Heart left ventricle (tissue), 16 donors: ENCODE data around the gene C1orf50. TPM values are rescaled to one million over a fixed set of nuclear protein-coding genes. Genes with fewer than 3 reads are reported as not detected.
A peak's percentile ranks its signal among the peaks of the same experiment; 100 is the strongest.

ENCODE experiments used
- ATAC-seq, 4 donors: fragments of 200-7000 bp; cut with Tn5 transposase; one replicate each; pipeline ENCODE4 v1.9.1; 2020 to 2022; ENCODE audit warnings: moderate library complexity in 4 of 4, mild to moderate bottlenecking in 3 of 4, moderate number of reproducible peaks in 1 of 4
- DNase-seq, 5 donors: peaks; one replicate each; pipeline ENCODE4 v3.0.0-alpha.2; 2020
- H3K27ac ChIP-seq, 12 donors: fragments of 200-600 bp; sonication (generic) in 4 of 12; one replicate each; pipeline versions ENCODE4 v1.5.0 to v1.8.0; 2016 to 2022; ENCODE audit warnings: mild to moderate bottlenecking in 2 of 12
- H3K27me3 ChIP-seq, 9 donors: fragments of 200-600 bp; sonication (generic) in 2 of 9; one replicate each; pipeline versions ENCODE4 v1.5.1 to v1.8.0; 2016 to 2022; ENCODE audit warnings: mild to moderate bottlenecking in 3 of 9
- H3K36me3 ChIP-seq, 9 donors: fragments of 200-600 bp; sonication (generic) in 2 of 9; one replicate each; pipeline versions ENCODE4 v1.5.0 to v1.8.0; 2018 to 2022; ENCODE audit warnings: mild to moderate bottlenecking in 2 of 9
- H3K4me1 ChIP-seq, 12 donors: fragments of 200-600 bp; sonication (generic) in 4 of 12; one replicate each; pipeline versions ENCODE4 v1.5.0 to v1.8.0; 2016 to 2022; ENCODE audit warnings: mild to moderate bottlenecking in 3 of 12
- H3K4me3 ChIP-seq, 12 donors: fragments of 200-600 bp; sonication (generic) in 4 of 12; one replicate each; pipeline versions ENCODE4 v1.5.0 to v1.8.0; 2017 to 2022; ENCODE audit warnings: mild to moderate bottlenecking in 9 of 12, moderate library complexity in 4 of 12
- H3K9me3 ChIP-seq, 12 donors: fragments of 200-600 bp; sonication (generic) in 4 of 12; one replicate each; pipeline versions ENCODE4 v1.5.0 to v1.8.0; 2016 to 2022; ENCODE audit warnings: mild to moderate bottlenecking in 1 of 12
- CTCF ChIP-seq, 12 donors: fragments of 200-600 bp; sonication (generic) in 4 of 12; IDR thresholded peaks; one replicate each; pipeline versions ENCODE4 v1.5.0 to v1.8.0; 2018 to 2022; ENCODE audit warnings: antibody characterized with exemption in 12 of 12, mild to moderate bottlenecking in 5 of 12
- POLR2A ChIP-seq, 2 donors: fragments of 450-650 bp; IDR thresholded peaks; one replicate each; pipeline ENCODE4 v1.6.1; 2017; ENCODE audit warnings: antibody characterized with exemption in 2 of 2, mild to moderate bottlenecking in 2 of 2, moderate library complexity in 2 of 2
- WGBS, 4 donors: extraction: QIAGEN DNeasy Blood & Tissue Kit in 2 of 4; methylation state at CpG; one replicate each; pipeline versions ENCODE4 v1.1.5 to v1.1.7; 2013 to 2018; 5-methylcytosine and 5-hydroxymethylcytosine counted together
- intact Hi-C, 10 donors: fragments of 100-400 bp; cut with DNase I; formaldehyde crosslinking; loops; one replicate each; pipeline versions ENCODE4 v1.11.1 to v1.14.2; 2022
- polyA plus RNA-seq, 2 donors: library from polyadenylated mRNA; stranded (reverse); fragments of 200-250 nt; gene quantifications; one replicate each; pipeline ENCODE4 v1.2.3, GENCODE V29; 2013
- total RNA-seq, 9 donors: library from RNA; depleted of rRNA in 2 of 9; stranded (reverse); fragments of >200 nt in 2 of 9; fragmentation: NEBNext Ultra II Directional in 3 of 9; extraction: Animal tissue kit (Norgen Biotek cat#: 25700) in 3 of 9; gene quantifications; one replicate each; pipeline versions ENCODE4 v1.1.0 to v1.2.4, GENCODE V29; 2016 to 2023
- donor health status: ischemic (EF 13 %, LVEDD 7.1; RV severe dilation, severe dysfunction).
- donor health status: healthy with polysubstance abuse.
- donor health status: DM: no; HTN: yes; CAD: no.
- donor health status: DM: no; HTN: no; CAD: no.
- donor health status: ischemic (EF 25% LVEDD 6.9; RV normal size, moderate dysfunction).
- donor health status: ischemic (EF 25% LVEDD 5.7; RV mildly dilated, moderate dysfunction).
- donor health status: healthy.
- donor health status: DM: yes; HTN: yes; CAD: no.
- donor health status: ischemic (EF 35%, LVEDD 5.7; RV mildly dilated, moderate dysfunction).
- donor health status: nonischemic (EF 11% LVEDD 7.7; RV severe dilation, severe dysfunction).
- donor health status: DM: yes; HTN: yes; CAD: no.
- donor health status: PGD.
- donor health status: ischemic (EF 29% LVEDD 5.4; RV normal size, mild dysfunction).
- donor health status: nonischemic (EF 23%, LVEDD 6.1; RV moderate dilation, normal function).

The C1orf50 gene
- total and polyA plus RNA-seq, 11 donors = 3.0 to 9.2 (median 5.6) TPM

DNA sequence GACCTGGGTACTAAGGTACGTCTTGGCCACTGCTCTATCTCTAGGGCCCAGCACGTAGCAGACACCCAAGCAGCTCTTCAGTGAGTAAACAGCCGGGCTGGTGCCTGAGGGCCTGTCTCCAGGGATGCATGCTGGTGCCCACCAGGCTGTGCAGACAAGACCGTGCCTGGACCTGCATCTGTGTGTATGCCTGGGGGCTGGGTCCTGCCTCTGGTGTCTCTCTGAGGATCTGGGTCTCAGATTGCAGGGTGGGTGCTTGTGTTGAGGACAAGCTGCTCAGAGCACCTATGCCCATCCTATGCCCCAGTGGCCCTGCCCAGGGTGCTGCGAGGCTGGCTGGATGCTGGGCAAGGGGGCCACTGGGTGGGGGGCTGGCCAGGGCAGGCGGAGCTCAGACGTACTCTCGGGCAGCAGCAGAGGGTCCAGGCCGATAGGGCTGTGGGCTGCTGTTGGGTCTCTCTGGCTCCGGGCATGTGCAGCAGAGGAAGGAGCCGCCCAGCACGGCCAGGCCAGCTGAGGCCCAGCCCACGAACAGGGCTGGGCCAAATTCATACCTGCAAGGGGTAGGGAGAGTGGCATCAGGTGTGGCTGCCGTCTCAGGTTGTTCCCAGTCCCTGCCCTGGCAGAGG is 31.5 kb upstream of the C1orf50 start:
- no peaks in the 10 kb centered on the region for H3K9me3 ChIP-seq
- H3K27me3 ChIP-seq = no peaks in the 10 kb centered on the region
- no peak overlapping the region for H3K27ac ChIP-seq
- no peak for ATAC-seq
- H3K4me3 ChIP-seq = no peak overlapping the region
- no peaks in the 10 kb centered on the region for H3K36me3 ChIP-seq
- H3K4me1 ChIP-seq = peaks cover 0 to 18% (median 0%) of the 10 kb centered on the region in 12 donors
- intact Hi-C loops = no loop called here
- whole genome bisulfite sequencing, 4 donors = 70 to 91% (median 86%) methylated on average over 3 to 14 of the region's 14 CpGs
- DNase-seq = no peak
- no peak for TF ChIP-seq POLR2A (IDR thresholded peaks at IDR 0.05)
- no peak for TF ChIP-seq CTCF (IDR thresholded peaks at IDR 0.05)

DNA sequence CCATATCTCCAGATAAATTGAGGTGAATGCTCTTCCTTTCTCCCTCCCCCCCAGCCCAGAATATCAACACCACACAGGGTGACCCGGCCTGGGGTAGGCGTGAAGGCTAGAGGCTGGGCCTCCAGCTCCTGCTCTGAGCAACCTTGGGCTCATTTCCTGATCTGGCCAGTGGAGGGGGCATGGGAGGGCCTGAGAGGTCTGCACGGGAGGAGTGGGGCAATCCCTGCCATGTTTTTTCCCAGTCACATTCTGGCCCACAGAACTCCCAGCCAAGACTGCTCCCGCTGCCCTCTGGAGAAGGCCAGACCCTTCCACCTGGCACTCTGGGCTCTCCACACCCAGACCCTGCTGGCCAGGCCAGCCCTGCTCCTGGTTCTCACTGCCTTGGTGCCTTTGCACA is 30.9 kb upstream of the C1orf50 start:
- intact Hi-C loops = no loop called here
- WGBS, 4 donors = 57 to 100% (median 71%) methylated on average over 1 to 4 of the region's 4 CpGs
- Histone ChIP-seq H3K36me3 (no peaks in the 10 kb centered on the region), H3K9me3 (no peaks in the 10 kb centered on the region), H3K4me1 (peaks cover 0 to 18% (median 0%) of the 10 kb centered on the region in 12 donors), H3K27ac (no peak overlapping the region), H3K4me3 (no peak overlapping the region), H3K27me3 (no peaks in the 10 kb centered on the region)
- TF ChIP-seq CTCF (IDR thresholded peaks at IDR 0.05) (peak in 2 of 12 donors; percentile 6), POLR2A (IDR thresholded peaks at IDR 0.05) (no peak)
- DNase-seq (no peak), ATAC-seq (no peak)

DNA sequence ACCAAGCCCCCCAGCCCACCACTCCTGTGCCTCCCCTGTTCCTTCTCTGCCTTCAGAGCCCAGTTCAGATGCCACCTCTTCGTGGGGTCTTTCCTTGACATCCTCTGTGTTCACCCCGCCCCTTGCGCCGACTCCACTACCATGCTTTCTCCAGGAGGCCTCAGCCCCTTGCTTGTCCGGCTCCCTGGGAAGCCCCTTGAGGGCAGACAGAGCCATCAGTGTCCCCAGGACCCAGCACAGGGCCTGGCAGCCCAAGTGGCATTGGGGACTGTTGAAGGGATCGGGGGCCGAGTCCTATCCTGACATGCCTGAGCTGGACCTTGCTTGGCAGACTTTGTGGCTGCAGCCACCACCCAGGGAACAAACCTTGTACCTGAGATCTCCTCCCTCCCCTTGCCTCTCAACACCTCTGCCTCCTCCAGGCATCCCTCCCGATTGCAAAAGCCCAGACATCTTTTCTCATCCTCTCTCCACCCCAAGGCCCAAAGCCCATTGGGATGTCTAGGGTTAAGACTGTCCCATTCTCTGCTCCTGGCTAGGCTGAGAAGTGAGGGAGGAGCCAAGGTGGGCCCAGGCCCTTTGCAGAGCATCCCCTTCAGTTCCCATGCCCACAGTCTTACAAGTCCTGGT is 30.4 kb upstream of the C1orf50 start:
- Histone ChIP-seq H3K9me3 (no peaks in the 10 kb centered on the region), H3K36me3 (no peaks in the 10 kb centered on the region), H3K27ac (no peak overlapping the region), H3K27me3 (no peaks in the 10 kb centered on the region), H3K4me3 (no peak overlapping the region), H3K4me1 (peaks cover 0 to 18% (median 0%) of the 10 kb centered on the region in 12 donors)
- TF ChIP-seq POLR2A (IDR thresholded peaks at IDR 0.05) (no peak), CTCF (IDR thresholded peaks at IDR 0.05) (no peak)
- ATAC-seq = no peak
- intact Hi-C loops = no loop called here
- DNase-seq = no peak
- 85 to 94% (median 92%) methylated on average over 7 to 8 of the region's 8 CpGs for WGBS, 4 donors

- H3K27me3 ChIP-seq = no peaks in the 10 kb centered on the region
- no peaks in the 10 kb centered on the region for H3K9me3 ChIP-seq
- H3K27ac ChIP-seq = no peak overlapping the region
- peaks cover 0 to 18% (median 0%) of the 10 kb centered on the region in 12 donors for H3K4me1 ChIP-seq
- intact Hi-C loops = no loop called here
- DNase-seq = no peak
- 45 to 71% (median 57%) methylated on average over 5 of the region's 5 CpGs for WGBS, 4 donors
- no peaks in the 10 kb centered on the region for H3K36me3 ChIP-seq
- peak in 2 of 4 donors; percentile 13 to 45 for ATAC-seq
- H3K4me3 ChIP-seq = no peak overlapping the region
- TF ChIP-seq CTCF (IDR thresholded peaks at IDR 0.05) = no peak
- TF ChIP-seq POLR2A (IDR thresholded peaks at IDR 0.05) = no peak
Measured at GRCh38 chr1:42737257-42737656, 29.8 kb upstream of the C1orf50 start.
